Measurements from ENCODE around the gene BMPR2.

The BMPR2 gene

GRCh38 chr2:202387608-202388342, 11.6 kb downstream of the BMPR2 start:
- peak; percentile 60 for DNase-seq (ENCODE audit: low read depth)
- TF ChIP-seq CTCF (conservative IDR thresholded peaks at IDR 0.05; ENCODE audit: low read length), result no peak
- H3K4me3 ChIP-seq (ENCODE audit: low read length), result no peak overlapping the region

GRCh38 chr2:202400941-202401340, 24.8 kb downstream of the BMPR2 start:
- TF ChIP-seq CTCF (conservative IDR thresholded peaks at IDR 0.05; ENCODE audit: low read length), result no peak
- H3K4me3 ChIP-seq (ENCODE audit: low read length), result no peak overlapping the region
- DNase-seq (ENCODE audit: low read depth), result no peak

GRCh38 chr2:202405798-202406197, 29.7 kb downstream of the BMPR2 start:
- DNase-seq (ENCODE audit: low read depth), result no peak
- H3K4me3 ChIP-seq (ENCODE audit: low read length), result no peak overlapping the region
- no peak for TF ChIP-seq CTCF (conservative IDR thresholded peaks at IDR 0.05; ENCODE audit: low read length)

DNA sequence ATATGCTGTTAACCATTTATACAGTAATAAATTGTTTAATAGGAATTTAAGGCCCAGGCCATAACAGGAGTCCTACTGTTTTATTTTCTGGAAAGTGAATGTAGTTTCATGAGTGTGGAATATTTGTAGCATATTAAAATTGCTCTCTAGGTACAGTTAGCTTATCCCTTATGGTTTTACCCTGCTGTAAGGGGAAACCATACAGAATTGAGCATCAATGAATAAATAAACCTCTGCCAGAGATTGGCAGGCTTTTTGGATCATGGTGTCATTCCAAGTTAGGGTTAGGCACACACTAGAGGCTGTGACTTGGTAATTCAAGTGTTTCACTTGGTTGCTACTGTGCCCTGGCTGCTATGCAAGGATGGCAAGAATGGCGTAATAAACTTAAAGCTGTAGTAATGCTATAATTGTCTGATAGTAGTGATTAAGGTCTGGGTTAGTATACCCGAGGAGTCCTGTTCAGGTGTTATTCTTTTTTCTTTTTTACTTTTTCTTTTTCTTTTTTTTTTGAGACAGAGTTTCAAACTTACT, 30.4 kb downstream of the BMPR2 start:
- TF ChIP-seq CTCF (conservative IDR thresholded peaks at IDR 0.05; ENCODE audit: low read length), result no peak
- DNase-seq (ENCODE audit: low read depth), result peak; percentile 26

GRCh38 chr2:202408546-202409140, 32.5 kb downstream of the BMPR2 start:
- TF ChIP-seq CTCF (conservative IDR thresholded peaks at IDR 0.05; ENCODE audit: low read length), result no peak
- H3K4me3 ChIP-seq (ENCODE audit: low read length), result no peak overlapping the region
- no peak for DNase-seq (ENCODE audit: low read depth)

More for the DNA sequence above, 30.4 kb downstream of the BMPR2 start:
- H3K4me3 ChIP-seq (ENCODE audit: low read length), result no peak overlapping the region

DNA sequence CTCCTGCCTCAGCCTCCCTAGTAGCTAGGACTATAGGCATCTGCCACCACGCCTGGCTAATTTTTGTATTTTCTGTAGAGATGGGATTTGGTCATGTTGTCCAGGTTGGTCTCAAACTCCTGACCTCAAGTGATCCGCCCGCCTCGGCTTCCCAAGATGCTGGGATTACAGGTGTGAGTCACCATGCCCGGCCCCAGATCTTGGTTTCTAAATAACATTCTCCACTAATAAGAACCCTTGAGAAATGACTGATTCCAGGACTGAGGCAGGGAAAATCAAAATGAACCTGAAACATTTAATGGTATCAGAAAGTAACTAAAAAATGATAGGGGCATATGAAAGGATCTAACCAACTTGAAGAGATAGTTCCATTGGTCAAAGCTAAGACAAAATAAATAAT, 34.0 kb downstream of the BMPR2 start:
- H3K4me3 ChIP-seq (ENCODE audit: low read length), result no peak overlapping the region
- DNase-seq (ENCODE audit: low read depth), result no peak
- no peak for TF ChIP-seq CTCF (conservative IDR thresholded peaks at IDR 0.05; ENCODE audit: low read length)

- H3K4me3 ChIP-seq (ENCODE audit: low read length), result no peak overlapping the region
- no peak for TF ChIP-seq CTCF (conservative IDR thresholded peaks at IDR 0.05; ENCODE audit: low read length)
- DNase-seq (ENCODE audit: low read depth), result no peak
Measured at GRCh38 chr2:202411097-202411496, 35.0 kb downstream of the BMPR2 start.

All from AG10803 (cell line).